EL (cell line): ENCODE data around the gene HSPBP1.
A peak's percentile ranks its signal among the peaks of the same experiment; 100 is the strongest.

Experiments
- DNase-seq: peaks from one replicate; pipeline ENCODE4 v3.0.0-alpha.2; 2016

HSPBP1 gene

GRCh38 chr19:55253842-55254624, 25.9 kb downstream of the HSPBP1 start:
- DNase-seq, result no peak

DNA sequence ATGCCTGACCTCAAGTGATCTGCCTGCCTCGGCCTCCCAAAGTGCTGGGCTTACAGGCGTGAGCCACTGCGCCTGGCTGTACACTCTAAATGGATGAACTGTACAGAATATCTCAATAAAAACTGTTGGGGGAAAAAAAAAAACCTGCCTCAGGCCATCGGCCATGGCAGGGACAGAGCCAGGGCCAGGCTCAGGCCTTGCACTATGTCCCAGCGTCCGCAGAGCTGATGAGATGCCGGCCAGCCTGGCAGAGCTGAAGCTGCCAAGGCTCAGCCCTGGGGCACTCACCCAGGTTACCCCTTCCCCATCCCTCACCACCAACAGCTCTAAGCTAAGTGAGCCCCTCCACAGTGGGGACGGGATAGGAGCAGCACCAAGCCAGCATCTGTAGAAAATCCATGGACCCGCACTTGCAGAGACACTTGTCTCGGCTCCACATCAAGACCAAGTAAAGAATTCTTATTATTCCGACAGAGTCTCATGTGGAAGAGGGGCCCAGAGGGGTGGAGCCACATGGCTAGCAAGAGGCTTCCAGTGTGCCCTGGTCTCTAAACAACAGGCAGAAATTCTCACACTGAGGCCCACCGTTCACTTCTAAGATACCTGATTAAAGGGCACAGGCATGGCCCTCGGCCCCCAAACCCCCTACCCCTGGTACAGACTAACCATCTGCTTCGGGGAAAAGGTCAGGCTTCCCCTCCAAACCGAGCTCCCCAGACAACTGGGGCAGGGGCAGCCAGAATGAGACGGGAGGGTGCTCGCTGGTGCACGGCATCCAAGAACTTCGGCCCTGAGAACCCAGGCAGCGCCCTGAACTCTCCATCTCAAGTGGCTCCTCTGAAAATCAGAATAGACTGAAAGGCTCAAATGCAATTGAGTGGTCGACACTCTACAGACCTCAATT, 26.9 kb downstream of the HSPBP1 start:
- no peak for DNase-seq

DNA sequence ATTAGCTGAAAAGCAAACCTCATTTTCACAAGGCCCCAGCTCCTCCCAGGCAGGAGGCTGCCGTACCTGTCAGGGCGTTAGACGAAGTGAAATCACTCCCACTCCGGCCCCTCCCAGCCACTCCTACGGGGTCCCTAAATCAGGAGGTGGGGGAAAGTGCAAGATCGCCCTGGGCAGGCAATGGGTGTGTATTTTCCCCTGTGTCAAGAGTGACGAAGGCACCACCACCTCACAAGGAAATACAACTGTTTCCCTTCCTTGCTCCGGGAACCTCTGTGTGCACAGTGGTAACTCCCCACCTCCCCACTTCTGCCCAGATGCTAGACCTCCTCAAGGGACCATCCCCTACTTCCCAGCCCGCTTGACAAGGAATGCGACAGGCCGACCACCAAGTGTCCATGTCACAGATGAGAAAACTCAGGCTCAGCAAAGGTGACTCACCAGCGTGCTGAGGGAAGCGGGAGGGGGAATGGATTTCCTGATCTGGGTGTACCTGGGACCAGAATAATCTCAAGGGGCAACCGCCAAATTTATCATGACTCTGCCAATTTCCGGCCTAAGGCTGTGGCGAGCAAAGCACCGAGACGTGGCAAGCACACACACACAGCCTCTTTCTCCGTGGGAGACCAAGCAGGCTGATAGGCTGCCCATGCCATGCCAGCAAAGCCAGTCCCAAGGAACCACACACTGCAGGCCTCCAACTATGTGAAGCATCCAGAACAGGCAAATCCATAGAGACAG, 28.4 kb downstream of the HSPBP1 start:
- peak; percentile 26 for DNase-seq

DNA sequence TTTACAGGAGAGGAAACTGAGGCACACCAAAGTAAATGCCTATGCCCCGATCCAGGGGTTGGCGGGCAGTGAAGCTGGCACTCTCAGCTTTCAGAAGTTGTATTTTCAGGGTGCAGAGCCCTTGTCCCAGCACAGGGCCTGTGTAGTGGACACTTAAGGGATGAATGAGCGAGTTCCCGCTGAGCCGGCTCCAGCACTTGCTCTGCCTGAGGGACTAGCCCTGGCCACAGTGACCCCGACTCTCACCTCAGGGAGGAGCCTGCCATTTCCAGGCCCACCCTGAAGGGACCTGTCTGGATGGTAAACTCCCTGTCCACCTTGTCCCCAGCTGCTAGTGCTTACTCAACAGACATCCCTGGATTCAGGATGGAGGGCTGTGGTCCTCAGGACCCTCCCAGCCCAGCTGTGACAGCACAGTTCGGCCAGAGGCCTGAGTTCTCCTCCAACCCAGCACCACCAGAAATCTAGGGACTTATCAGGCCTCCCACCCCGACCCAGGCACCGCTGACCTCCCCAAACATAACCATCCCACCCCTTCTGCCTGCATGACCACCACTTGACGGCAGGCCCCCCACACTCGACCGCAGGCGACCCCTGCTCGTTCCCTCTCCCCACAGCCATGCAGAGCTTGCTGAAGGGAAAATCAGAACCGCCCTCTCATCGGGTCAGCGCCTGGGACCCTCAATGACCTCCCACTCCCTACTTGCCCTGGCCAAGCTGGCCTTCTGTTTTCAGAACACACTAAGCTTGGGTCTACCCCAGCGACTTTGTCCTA, 29.5 kb downstream of the HSPBP1 start:
- no peak for DNase-seq

DNA sequence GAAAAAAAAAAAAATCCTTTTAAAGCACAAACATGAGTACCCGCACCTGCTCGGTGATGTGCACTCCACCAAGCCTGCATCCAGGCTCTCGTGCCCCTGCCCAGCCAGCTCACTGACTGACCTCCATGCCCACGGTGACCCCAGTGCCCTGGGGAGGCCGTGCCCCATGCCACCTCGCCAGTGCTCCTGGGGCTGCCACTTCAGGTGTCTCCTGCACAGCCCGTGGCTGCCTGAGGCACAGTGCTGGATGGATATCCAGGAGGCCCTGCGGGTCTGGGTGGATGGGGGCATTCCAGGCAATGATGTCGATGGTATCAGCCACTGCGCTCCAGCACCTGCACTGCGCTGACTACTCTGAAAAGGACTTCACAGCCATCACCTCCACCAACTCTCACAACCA, 30.1 kb downstream of the HSPBP1 start:
- DNase-seq, result no peak

DNA sequence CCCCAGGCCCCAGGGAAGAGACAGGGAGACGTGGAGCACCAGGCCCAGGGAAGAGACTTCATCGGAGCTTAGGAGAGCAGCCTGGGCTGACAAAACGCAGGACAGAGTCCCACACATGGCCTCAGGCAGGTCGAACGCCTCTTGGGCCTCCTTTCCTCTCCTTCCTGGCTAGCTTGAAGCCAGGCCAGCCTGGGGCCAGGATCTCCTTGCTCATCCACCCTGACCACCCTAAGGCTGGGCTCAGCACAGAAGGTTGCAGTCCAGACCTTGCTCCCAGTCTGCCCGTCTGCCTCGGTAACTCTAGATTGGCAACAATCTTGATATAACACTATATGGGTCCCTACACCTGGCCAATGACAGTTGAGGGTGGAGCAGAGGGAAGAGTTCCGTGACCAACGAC, 31.2 kb downstream of the HSPBP1 start:
- DNase-seq, result no peak

GRCh38 chr19:55248166-55248675, 31.7 kb downstream of the HSPBP1 start:
- DNase-seq, result no peak

DNA sequence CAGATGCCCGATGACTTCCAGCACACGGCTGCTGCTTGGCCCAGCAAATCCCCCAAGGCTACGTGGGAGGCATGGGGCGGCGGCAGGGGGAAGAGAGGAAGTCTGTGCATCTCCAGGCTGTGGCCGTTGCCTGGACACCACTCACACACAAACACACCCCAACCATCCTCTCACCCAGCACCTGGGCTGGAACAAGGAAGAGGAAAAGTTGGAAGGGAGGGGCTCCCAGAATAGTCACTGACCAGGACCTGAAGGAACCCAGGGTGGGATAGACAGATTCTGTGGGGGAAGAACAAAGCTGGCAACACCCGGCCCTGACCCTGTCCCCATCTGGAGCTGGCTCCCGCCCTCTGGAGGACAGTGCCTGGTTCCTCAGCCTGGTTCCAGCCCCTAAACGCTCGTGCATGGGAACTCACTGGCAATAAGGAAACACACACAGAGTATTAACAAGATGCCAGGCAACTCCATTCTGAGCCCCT, 32.2 kb downstream of the HSPBP1 start:
- DNase-seq, result peak; percentile 30

DNA sequence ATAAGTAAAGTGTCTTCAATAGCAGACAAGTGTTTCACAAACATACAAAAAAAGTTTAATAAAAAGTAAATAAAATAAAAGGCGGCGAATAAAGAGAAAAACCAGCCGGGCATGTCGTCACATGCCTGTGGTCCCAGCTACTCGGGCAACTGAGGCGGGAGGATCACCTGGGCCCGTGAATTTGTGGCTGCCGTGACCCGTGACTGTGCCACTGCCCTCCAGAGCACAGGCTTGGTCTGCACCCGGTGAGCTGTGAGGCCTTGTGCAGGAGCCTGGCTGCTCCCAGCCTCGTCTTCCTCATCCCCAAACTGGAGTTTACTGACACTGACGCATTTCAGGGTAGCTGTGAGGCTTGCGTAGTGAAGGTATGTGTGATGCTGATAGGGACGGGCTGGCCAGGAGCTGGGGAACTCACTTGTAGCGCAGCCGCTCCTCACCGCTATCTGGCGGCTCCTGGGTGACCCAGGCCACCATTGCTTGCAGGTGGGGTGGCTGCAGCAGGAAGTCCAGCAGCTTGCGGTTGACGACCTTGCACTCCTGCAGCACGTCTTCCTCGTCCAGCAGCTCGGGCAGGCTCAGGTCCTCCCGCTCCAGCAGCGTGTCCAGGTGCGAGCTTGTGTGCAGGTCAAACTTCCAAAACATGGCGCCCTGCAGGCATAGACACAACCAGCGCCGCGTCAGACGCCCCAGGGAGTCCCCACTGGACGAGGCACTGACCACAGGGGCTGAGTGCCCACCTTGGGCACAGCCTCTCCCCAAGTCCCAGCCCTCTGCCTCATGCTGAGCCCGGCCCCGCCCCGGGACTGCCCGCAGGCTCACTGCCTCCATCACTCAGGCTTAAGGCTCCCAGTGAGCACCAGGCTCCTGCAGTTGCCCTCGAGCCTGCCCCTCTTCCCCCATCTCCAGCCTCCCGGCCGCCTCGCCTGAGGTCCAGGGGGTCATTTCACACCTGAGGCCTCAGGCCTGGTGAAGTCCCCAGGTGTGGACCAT, 33.2 kb downstream of the HSPBP1 start:
- DNase-seq, result no peak

DNA sequence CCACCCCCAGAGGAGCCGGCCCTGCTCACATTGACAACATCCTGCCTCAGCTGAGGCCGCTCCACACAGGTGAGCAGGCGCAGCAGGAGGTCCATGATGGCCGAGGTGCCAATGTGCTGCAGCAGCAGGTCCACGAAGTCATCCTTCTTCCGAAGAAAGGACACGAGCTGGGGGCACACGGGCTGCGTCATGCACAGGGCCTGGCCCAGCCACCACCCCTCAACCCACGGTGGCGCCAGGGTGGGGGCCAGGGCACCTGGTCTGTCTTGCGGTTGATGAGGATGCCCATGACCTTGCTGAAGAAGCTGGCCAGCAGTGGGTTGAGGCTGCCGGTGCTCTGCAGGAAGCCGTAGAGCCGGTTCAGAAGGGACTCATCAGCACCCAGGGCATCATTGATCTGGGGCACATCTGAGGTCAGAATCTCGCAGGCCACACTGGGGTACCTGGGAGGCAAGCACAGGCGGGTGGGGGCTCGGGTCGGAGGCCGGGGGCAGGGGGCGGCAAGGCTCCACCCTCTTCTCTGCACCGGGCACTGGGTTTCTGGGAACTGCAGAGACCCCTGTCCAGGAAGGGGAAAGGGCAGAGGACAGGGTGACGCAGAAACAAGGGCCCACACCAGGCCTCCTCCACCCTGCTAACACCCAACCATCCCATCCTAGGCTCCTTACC, 34.5 kb downstream of the HSPBP1 start:
- no peak for DNase-seq

DNA sequence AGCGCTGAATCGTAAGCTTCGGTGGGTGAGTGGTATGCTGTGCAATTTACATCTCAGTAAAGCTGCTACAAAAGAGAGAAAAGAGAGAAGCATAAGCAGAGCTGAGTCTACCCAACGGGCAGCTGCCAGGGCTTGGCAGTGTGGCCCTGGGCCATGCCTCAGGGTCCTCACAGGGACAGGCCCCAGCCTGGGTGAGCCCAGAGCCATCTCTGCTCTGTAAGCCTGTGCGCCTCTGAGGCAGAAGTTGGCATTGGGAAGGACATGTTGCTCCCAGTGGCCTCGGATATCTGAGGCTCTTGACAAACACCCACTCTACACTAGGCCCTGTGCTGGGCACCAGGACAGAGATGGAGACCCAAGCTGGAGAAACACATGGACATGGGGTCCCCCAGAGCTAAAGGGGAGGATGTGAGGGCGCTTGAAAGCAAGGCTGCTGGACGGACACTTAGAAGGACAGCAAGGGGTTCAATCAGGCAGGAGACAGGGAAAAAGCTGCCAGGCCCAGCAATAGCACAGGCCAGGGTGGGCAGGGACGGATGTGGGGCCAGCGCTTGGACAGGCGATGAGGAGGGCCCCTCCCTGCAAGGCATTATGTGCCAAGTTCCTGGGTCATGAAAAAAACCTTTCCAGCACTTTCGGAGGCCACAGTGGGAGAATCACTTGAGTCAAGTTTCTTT, 35.8 kb downstream of the HSPBP1 start:
- DNase-seq, result no peak

- no peak for DNase-seq
Observed at GRCh38 chr19:55242517-55242916, 37.4 kb downstream of the HSPBP1 start.

- no peak for DNase-seq
Observed at GRCh38 chr19:55241935-55242464, 37.9 kb downstream of the HSPBP1 start.

DNA sequence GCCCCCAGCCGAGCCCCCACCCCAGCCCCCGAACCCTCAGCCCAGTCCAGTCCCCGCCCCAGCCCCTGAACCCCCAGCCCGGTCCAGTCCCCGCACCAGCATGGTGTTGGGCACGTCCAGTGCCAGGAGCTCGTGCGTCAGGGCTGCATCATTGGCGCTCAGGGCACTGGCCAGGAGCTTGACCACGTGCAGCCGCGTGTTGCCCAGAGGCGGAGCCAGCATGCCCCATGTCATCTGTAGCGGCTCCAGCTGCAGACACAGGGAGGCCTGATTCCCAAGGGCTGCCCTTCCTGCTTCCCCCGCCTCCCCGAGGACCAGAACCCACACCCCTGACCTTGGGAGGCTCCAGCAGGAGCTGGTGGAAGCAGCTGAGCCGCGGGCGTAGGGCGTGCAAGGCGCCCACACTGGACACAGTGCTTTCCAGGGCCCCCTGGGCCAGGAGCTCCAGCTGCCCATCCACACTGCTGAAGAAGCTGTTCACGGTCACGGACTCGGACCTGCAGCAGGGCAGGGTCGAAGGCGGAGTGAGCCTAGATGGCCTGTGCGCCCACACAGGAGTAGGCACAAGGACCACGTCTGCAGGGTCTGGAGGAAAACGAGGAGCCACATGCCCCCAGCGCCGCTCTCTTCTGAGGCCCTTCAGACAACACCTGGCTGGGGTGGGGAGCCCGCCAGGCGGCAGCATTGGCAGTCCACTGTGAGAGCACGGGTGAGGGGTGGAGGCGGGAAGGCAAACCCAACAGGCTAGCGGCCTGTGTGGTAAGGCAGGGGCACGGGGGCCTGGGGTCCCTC, 38.6 kb downstream of the HSPBP1 start:
- no peak for DNase-seq

GRCh38 chr19:55240713-55241020, 39.2 kb downstream of the HSPBP1 start:
- no peak for DNase-seq

DNA sequence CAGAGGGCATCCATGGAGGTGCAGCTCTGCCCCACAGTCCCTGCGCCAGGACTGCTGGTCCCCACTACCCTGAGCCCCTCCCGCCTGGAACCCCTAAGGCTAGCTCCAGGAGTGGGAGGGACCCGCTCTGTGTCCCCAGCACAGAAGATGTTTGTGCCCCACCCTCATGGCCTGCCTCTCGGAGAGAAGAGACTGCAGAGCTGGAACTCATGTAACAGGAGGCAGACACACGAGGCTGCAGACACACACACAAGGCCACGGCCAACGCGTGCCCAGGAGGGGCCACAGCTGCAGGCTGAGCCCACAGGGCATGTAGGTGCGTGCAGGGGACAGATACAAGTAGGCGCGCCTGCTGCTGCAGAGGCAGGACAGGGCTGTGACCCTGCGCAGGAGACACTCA, 40.9 kb downstream of the HSPBP1 start:
- no peak for DNase-seq

DNA sequence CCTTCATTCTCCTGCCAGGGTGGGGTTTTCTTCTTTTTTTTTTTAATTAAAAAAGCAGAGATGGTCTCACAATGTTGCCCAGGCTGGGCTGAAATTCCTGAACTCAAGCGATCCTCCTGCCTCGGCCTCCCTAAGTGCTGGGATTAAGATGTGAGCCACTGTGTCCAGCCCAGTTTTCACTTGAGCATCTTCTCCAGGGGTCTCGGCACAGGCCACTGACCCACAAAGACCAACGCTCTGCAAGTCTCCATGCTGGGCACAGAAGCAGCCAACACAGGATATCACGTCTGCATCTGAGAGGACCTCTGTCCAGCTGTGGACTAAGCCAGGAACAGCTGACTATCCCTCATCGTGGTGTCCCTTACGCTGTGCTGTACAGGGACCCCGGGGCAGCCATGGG, 41.9 kb downstream of the HSPBP1 start:
- DNase-seq, result no peak

DNA sequence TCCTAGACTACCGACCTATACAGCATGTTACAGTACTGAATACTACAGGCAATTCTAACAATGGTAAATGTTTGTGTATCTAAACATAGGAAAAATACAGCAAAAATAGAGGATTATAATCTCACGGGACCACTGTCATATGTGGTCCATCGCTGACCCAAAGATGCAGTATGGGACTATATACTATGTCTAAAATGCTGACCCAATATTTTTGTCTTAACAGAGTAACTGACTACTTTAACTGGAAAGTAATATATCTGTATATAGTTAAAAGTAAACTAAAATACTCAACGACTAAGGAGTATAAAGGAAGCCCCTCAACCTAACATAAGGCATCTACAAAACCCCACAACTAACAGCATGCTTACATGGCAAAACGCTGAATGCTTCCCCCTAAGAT, 46.9 kb downstream of the HSPBP1 start:
- DNase-seq, result no peak

DNA sequence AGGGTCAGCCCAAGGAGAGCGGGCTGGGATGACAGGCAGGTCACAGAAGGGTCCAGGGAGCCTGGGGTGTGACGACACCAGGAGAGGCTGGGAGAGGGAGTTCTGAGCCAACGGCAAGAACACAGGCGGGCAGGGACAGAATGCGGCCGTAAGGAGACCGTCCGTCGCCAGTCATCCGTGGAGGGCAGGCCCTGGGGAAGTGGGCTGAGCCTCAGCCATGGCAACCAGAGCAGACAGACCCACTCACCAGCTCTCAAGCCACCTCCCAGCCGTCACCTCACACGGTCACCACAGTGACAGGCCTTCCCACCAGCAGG, 47.7 kb downstream of the HSPBP1 start:
- DNase-seq, result no peak
